Activated CD4-positive, alpha-beta T cell treated with anti-CD3 and anti-CD28 coated beads for 48 hours (primary cell): ENCODE data around the gene CLDN18.

ENCODE experiments used
- DNase-seq: peaks from one replicate; pipeline ENCODE4 v3.0.0-alpha.2; 2020

CLDN18 gene

DNA sequence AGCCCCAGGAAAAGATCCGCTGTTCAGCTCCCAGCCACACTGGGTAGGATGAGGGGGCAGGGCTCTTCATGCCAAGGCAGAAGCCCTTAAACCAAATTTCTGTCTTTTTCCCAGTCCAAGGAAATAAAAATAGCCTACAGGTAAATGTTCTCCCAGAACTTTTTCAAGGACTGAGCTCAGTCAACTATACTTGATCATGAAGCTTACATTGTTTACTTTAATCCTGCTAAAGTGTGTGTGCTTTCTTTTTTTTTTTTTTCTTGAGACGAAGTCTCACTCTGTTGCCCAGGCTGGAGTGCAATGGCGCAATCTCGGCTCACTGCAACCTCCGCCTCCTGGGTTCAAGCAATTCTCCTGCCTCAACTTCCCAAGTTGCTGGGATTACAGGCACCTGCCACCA, 17.9 kb downstream of the CLDN18 start:
- DNase-seq, result no peak

DNA sequence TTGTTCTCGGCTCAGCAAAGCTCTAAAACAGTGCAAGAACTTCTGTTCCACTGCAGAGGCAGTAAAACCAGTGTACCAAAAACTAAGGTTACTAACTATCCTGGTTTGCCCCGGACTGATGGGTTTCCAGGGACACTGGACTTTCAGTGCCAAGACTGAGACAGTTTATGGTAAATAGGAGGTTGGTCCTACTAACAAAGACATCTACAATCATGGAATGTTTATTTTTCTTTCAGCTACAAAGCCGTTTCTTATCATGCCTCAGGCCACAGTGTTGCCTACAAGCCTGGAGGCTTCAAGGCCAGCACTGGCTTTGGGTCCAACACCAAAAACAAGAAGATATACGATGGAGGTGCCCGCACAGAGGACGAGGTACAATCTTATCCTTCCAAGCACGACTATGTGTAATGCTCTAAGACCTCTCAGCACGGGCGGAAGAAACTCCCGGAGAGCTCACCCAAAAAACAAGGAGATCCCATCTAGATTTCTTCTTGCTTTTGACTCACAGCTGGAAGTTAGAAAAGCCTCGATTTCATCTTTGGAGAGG, 20.8 kb downstream of the CLDN18 start:
- no peak for DNase-seq

DNA sequence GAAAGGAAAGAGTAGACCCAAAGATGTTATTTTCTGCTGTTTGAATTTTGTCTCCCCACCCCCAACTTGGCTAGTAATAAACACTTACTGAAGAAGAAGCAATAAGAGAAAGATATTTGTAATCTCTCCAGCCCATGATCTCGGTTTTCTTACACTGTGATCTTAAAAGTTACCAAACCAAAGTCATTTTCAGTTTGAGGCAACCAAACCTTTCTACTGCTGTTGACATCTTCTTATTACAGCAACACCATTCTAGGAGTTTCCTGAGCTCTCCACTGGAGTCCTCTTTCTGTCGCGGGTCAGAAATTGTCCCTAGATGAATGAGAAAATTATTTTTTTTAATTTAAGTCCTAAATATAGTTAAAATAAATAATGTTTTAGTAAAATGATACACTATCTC, 21.6 kb downstream of the CLDN18 start:
- DNase-seq, result no peak

DNA sequence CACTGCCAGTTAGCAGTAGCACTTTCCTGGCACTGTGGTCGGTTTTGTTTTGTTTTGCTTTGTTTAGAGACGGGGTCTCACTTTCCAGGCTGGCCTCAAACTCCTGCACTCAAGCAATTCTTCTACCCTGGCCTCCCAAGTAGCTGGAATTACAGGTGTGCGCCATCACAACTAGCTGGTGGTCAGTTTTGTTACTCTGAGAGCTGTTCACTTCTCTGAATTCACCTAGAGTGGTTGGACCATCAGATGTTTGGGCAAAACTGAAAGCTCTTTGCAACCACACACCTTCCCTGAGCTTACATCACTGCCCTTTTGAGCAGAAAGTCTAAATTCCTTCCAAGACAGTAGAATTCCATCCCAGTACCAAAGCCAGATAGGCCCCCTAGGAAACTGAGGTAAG, 22.6 kb downstream of the CLDN18 start:
- DNase-seq, result no peak

DNA sequence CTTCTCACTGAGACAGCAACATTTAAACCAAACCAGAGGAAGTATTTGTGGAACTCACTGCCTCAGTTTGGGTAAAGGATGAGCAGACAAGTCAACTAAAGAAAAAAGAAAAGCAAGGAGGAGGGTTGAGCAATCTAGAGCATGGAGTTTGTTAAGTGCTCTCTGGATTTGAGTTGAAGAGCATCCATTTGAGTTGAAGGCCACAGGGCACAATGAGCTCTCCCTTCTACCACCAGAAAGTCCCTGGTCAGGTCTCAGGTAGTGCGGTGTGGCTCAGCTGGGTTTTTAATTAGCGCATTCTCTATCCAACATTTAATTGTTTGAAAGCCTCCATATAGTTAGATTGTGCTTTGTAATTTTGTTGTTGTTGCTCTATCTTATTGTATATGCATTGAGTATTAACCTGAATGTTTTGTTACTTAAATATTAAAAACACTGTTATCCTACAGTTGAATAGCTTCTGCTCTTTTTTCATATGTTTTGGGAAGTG, 23.3 kb downstream of the CLDN18 start:
- DNase-seq, result no peak

DNA sequence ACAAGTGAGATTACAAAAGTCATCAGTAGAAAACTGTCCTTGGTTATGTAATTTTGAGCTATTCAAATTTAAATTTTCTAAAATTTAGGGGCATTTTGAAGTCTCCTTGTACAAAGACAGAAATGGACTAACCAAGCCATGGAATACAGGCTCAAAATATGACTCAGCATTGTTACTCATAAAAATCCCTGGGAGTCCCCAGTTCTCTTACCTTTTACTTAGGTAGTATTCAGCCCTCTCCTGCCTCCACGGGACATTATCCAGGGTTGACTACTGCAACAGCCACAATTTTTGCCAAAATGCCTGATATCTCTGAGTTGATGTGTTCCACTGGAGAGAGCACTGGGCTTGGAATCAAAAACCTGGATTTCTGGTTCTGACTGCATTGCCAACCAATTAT, 25.0 kb downstream of the CLDN18 start:
- no peak for DNase-seq

DNA sequence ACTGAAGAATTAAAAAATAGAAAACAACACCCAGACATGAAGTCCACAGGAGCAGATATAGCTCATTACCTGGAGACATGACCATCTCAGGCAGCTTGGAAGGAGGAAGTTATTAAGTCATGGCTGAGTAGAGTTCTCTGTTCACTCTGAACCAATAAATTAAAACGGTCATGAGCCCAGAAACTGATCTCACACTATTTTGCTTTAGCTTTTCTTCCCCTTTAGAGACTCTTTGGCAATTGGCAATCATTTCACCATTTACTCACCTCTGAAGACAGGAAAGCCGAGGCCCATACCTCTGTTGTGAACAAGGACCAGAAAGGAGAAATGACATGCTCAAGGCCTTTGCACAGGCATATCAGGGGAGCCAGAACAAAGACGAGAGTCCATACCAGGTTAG, 26.6 kb downstream of the CLDN18 start:
- no peak for DNase-seq

GRCh38 chr3:138038725-138039462, 28.9 kb downstream of the CLDN18 start:
- DNase-seq, result no peak

- DNase-seq, result no peak
Measured at GRCh38 chr3:138042043-138042442, 32.1 kb downstream of the CLDN18 start.

DNA sequence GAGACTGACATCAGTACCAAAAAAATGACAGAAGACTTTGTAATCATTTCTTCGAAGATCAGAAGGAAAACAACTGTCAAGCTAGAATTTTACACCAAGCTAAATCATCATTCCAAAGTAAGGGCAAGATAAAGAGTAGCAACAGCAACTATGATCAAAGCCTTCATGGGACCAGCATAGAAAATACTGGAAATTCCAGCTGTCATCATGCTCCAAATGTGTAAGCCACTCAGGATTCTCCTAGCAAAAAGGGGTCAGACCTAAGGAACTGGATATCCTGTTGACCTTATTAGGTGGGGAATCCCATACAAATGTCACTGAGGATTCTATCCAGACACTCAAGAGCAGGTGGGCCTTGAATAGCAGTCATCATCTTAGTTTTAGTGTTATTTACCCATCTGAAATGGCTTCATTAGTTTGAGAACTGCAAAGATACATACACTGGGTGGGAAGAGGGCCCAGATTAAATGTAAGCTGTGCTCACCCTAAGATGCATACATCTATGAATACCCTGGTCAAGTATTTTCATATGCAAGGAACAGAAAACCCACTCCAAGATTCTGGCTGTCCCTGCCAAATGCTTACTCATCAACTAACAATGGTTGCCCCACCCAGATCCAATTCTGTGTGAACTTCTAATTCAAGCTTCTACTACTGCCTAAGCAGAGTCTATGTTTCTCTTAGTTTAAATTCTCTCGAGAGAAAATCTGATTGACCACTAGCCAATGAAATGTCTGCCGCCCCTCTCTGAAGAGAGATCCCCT, 33.5 kb downstream of the CLDN18 start:
- no peak for DNase-seq

DNA sequence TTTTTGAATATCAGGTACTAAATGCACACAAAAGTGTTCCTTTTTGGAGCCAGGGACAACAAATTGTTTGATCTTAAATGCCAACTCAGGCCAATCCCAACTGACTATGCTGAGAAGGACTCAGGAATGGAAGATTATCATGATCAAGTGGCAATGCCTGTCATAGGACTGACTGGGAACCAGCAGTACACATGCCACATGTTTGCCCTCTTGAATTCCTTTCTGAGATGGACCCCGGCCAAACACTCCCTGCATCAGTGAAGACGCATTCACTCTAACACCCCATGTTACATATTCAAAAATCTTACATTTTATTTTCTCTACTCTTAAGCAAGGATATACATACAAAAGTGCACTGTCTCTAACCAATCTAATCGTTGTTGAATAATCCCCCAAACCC, 36.1 kb downstream of the CLDN18 start:
- DNase-seq, result no peak

- DNase-seq, result no peak
Measured at GRCh38 chr3:138046955-138047354, 37.0 kb downstream of the CLDN18 start.

DNA sequence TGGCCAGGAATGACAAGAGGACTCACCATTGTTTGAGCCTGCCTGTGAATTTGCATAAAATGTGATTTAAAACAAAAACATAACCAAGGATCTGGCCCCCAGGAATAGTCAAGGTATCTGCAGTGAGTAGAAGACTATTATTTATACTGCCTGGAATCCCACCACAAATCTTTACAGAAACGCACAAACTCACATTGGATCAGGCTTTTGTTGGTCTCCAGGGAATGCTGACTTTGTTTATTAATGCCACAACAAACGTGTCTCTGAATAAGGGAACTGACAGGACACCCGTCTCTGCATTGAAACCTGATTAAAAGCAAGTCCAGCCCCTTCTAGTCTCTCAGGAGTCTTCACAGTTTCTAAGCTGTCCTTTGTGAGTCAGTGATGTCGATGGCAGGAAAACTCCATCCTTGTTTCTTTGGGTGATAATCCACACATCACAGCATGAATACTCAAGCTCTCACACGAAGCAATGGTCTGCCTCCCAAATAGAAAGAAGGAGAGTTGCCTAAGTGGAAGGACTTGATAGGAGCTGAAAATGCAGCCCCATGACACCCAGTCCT, 37.7 kb downstream of the CLDN18 start:
- no peak for DNase-seq

DNA sequence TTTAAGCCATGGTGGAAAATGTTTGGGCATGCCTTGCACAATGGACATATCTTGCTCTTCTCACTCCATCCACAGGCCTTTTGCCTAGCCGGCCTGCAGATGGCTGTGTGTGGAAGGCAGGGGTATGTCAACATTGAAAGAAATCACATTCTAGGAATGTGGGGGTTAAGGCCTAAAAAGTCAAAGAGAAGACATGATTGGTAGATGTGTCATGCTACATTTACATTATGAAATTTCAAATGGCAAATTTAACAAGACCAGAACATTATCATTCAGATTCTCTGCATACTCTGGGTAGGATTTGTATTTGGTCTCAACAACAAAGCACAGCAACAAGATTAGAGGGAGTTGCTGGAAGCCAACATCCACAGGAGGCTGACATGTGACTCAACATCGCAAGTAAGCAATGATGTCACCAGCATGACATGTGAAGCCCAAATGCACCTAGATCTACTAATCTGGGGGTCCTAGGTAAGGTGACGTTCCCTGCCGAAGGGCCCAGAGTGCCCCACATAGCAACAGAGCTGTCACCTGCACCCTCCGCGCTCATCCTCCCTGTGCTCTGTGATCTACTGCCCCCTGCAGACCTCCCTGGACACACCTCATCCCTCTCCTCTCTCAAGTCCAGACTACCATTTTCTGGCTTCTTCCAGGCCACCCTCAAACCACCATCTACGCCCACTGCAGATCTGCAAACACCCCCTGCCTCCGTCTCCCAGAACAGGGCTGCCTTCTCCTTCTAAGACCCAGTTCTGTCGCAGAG, 39.4 kb downstream of the CLDN18 start:
- DNase-seq, result no peak

- peak; percentile 41 for DNase-seq
Measured at GRCh38 chr3:138051947-138052802, 42.2 kb downstream of the CLDN18 start.

DNA sequence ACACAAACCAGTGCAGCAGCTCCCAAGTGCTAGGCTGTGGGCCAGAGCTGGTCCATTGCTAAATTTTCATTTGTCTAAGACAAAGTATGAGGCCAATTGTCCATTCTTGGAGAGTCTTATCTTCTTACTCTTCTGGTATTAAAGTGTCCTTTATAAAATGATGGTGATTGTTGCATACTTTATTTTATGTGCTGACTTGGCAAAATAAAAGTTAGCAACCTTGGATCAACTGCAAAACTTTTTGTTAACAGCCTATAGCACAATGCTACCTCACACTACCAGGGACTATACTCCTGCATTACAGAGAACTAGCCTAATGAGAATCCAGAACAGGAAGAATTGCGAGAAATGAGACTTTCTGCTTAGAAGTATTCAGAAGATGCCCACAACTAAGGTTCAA, 44.1 kb downstream of the CLDN18 start:
- DNase-seq, result no peak

- DNase-seq, result no peak
Measured at GRCh38 chr3:138057384-138057783, 47.4 kb downstream of the CLDN18 start.

DNA sequence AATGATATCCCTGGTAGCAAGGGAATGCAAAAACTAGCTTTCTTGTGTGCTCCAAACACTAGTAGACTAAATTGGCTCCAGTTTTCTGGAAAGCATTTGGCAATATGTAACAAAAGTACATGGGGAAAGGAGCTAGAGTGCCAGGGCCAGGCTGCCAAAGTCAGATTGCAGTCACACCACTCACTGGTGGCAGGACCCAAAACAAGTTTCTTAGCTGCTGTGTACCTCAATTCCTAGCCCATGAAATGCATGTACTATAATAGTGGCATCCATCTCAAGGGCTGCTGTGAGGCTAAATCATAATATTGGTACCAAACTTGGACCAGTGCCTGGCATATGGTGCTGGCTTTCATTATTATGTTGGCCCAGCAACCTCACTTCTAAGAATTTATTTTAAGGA, 49.3 kb downstream of the CLDN18 start:
- no peak for DNase-seq

DNA sequence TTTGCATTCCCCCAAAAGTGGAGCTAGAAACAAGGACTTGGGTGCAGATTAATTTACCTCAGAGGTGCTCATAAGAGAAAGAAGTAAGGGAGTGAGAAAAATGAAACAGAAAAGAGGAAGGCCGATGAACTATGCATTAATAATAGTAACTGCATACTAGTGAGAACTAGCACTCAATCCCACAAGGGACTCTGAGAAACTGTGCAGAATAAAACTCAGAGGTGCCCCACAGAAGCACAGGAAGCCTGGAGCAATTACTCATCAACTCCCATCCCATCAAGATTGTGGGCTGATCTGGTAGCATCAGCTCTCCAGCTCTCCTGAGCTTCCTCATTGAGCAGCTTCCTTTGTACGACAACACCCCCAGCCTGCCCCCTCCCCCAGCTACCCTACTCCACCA, 50.8 kb downstream of the CLDN18 start:
- DNase-seq, result no peak

GRCh38 chr3:138062037-138062436, 52.1 kb downstream of the CLDN18 start:
- no peak for DNase-seq

DNA sequence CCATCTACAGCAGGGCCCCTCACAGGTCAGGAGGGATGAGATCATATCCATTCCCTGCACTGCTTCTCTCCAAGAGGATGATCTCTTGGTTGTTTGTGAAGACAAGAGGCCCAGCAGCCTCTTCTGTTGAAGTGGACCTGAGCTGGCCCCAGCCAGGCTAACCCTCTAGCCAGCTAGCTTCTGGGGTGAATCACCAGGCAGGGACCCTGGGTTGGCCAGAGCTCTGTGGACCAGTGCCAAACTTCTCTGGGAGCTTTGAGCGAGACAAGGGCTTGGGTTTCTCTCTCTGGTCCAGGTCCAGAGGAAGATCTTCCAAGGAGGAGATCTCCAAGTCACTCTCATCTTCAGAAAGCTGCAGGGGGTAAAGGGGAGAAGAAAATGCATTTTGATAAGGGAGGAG, 52.7 kb downstream of the CLDN18 start:
- DNase-seq, result no peak

GRCh38 chr3:138063416-138063815, 53.5 kb downstream of the CLDN18 start:
- DNase-seq, result no peak
